HepG2 (cell line): ENCODE measurements around the gene ARHGEF26. TPM values are rescaled to one million over a fixed set of nuclear protein-coding genes. Genes with fewer than 3 reads are reported as not detected.

Experiments used
- CHD2 ChIP-seq: IDR thresholded peaks from 2 replicates; pipeline ENCODE4 v1.6.1; 2011; ENCODE audit warnings: low read depth, low read length, improper control_type of control experiment
- HIVEP1 ChIP-seq: sonication (generic); formaldehyde crosslinking; IDR thresholded peaks from 2 replicates; pipeline ENCODE4 v1.4.0; 2020; ENCODE audit warnings: mild to moderate bottlenecking, missing genetic modification reagents
- IKZF1 ChIP-seq: fragments of 450-650 bp; IDR thresholded peaks from 2 replicates; pipeline ENCODE4 v1.7.1; 2016
- IKZF4 ChIP-seq: sonication (generic); formaldehyde crosslinking; IDR thresholded peaks from 2 replicates; pipeline ENCODE4 v1.5.1; 2020; ENCODE audit warnings: borderline replicate concordance, mild to moderate bottlenecking, low read depth, missing genetic modification reagents; ENCODE audit errors: not compliant biosample characterization
- JUN ChIP-seq: sonication (generic); formaldehyde crosslinking; IDR thresholded peaks from 2 replicates; pipeline ENCODE4 v1.4.0; 2020; ENCODE audit warnings: mild to moderate bottlenecking, missing genetic modification reagents
- JUND ChIP-seq: sonication (generic); formaldehyde crosslinking; IDR thresholded peaks from 2 replicates; pipeline ENCODE4 v1.8.0; 2022; ENCODE audit warnings: mild to moderate bottlenecking, missing genetic modification reagents
- KAT8 ChIP-seq: IDR thresholded peaks from 2 replicates; pipeline ENCODE4 v1.6.1; 2016; ENCODE audit warnings: missing genetic modification reagents, missing compliant biosample characterization
- NPAS2 ChIP-seq: sonication (generic); formaldehyde crosslinking; IDR thresholded peaks from 2 replicates; pipeline ENCODE4 v1.8.0; 2022; ENCODE audit warnings: mild to moderate bottlenecking, missing genetic modification reagents, borderline replicate concordance
- NR2F6 ChIP-seq, 2 experiments: IDR thresholded peaks; 2 replicates each; pipeline ENCODE4 v1.6.1; 2016; ENCODE audit warnings: antibody characterized with exemption in 1 of 2, mild to moderate bottlenecking in 1 of 2
- PATZ1 ChIP-seq: sonication (generic); formaldehyde crosslinking; IDR thresholded peaks from 2 replicates; pipeline ENCODE4 v1.4.0; 2020; ENCODE audit warnings: missing genetic modification reagents
- RAD51 ChIP-seq: fragments of 450-650 bp; IDR thresholded peaks from 2 replicates; pipeline ENCODE4 v1.6.1; 2016; ENCODE audit warnings: borderline replicate concordance
- RCOR2 ChIP-seq: IDR thresholded peaks from 2 replicates; pipeline ENCODE4 v1.6.1; 2016; ENCODE audit warnings: missing biosample characterization, missing genetic modification reagents
- SNAPC2 ChIP-seq: sonication (generic); formaldehyde crosslinking; IDR thresholded peaks from 2 replicates; pipeline ENCODE4 v1.8.1; 2022; ENCODE audit warnings: mild to moderate bottlenecking, missing genetic modification reagents
- ZFP37 ChIP-seq: sonication (generic); formaldehyde crosslinking; IDR thresholded peaks from 2 replicates; pipeline ENCODE4 v1.4.0; 2020; ENCODE audit warnings: missing genetic modification reagents, borderline replicate concordance
- ZFP62 ChIP-seq: sonication (generic); formaldehyde crosslinking; IDR thresholded peaks from 2 replicates; pipeline ENCODE4 v1.4.0; 2020; ENCODE audit warnings: missing genetic modification reagents
- ZFP91 ChIP-seq: sonication (generic); formaldehyde crosslinking; IDR thresholded peaks from 2 replicates; pipeline ENCODE4 v1.9.0; 2022; ENCODE audit warnings: missing genetic modification reagents, mild to moderate bottlenecking, borderline replicate concordance
- ZFX ChIP-seq: sonication (generic); formaldehyde crosslinking; IDR thresholded peaks from 2 replicates; pipeline ENCODE4 v1.4.0; 2020; ENCODE audit warnings: mild to moderate bottlenecking, low read depth, missing genetic modification reagents, moderate library complexity
- ZNF33B ChIP-seq: sonication (generic); formaldehyde crosslinking; IDR thresholded peaks from 2 replicates; pipeline ENCODE4 v1.5.1; 2020; ENCODE audit warnings: mild to moderate bottlenecking, missing genetic modification reagents
- ZNF431 ChIP-seq: sonication (generic); formaldehyde crosslinking; IDR thresholded peaks from 2 replicates; pipeline ENCODE4 v1.9.0; 2022; ENCODE audit warnings: missing genetic modification reagents, low read depth, mild to moderate bottlenecking, borderline replicate concordance
- ZNF550 ChIP-seq: sonication (generic); formaldehyde crosslinking; IDR thresholded peaks from 2 replicates; pipeline ENCODE4 v1.4.0; 2020; ENCODE audit warnings: mild to moderate bottlenecking, missing genetic modification reagents, borderline replicate concordance
- ZNF639 ChIP-seq: conservative IDR thresholded peaks from 2 replicates; pipeline ENCODE4 v1.6.1; 2018; ENCODE audit warnings: missing genetic modification reagents
- ZNF7 ChIP-seq: IDR thresholded peaks from 2 replicates; pipeline ENCODE4 v1.6.1; 2016; ENCODE audit warnings: missing biosample characterization, missing genetic modification reagents
- ZNF747 ChIP-seq: sonication (generic); formaldehyde crosslinking; IDR thresholded peaks from 2 replicates; pipeline ENCODE4 v1.8.1; 2023; ENCODE audit warnings: missing genetic modification reagents, mild to moderate bottlenecking, borderline replicate concordance
- polyA plus RNA-seq, 8 experiments: library from polyadenylated mRNA; depleted of rRNA in 3 of 8; stranded (reverse) in 7 of 8; unstranded in 1 of 8; fragments of >200 nt; fragmentation: Illumina TruSeq in 4 of 8; extraction: Trizol in 4 of 8; gene quantifications; 2 replicates each; pipeline versions ENCODE4 v1.2.1 to v1.2.3, GENCODE V29; 2011 to 2016; ENCODE audit warnings: low read depth in 4 of 8, missing spikeins in 1 of 8, mixed read lengths in 1 of 8; ENCODE audit not compliant: insufficient read depth in 1 of 8
- total RNA-seq, 5 experiments: library from RNA; depleted of rRNA; stranded (reverse); fragments of >200 nt; fragmentation: Illumina TruSeq; extraction: Trizol; gene quantifications; 2 replicates each; pipeline ENCODE4 v1.2.3, GENCODE V29; 2016; ENCODE audit warnings: low read depth in 1 of 5
- TF ChIP-seq, protein P1 (sequence below): IDR thresholded peaks from 2 replicates; pipeline ENCODE4 v1.6.1; 2018; ENCODE audit warnings: missing genetic modification reagents, mild to moderate bottlenecking, missing compliant biosample characterization
- TF ChIP-seq, protein P2 (sequence below): sonication (generic); formaldehyde crosslinking; IDR thresholded peaks from 2 replicates; pipeline ENCODE4 v1.4.0; 2020; ENCODE audit warnings: mild to moderate bottlenecking, missing genetic modification reagents

Gene ARHGEF26
- total and polyA plus RNA-seq, 2 of the 13 experiments (the other 11 are each of a cell fraction or from before 2014, with no cell fraction given), result 0.74 to 6.1 TPM

GRCh38 chr3:154251610-154252009, 130.4 kb downstream of the ARHGEF26 start (continued):
- TF ChIP-seq, protein P1, sequence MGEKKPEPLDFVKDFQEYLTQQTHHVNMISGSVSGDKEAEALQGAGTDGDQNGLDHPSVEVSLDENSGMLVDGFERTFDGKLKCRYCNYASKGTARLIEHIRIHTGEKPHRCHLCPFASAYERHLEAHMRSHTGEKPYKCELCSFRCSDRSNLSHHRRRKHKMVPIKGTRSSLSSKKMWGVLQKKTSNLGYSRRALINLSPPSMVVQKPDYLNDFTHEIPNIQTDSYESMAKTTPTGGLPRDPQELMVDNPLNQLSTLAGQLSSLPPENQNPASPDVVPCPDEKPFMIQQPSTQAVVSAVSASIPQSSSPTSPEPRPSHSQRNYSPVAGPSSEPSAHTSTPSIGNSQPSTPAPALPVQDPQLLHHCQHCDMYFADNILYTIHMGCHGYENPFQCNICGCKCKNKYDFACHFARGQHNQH (CRISPR knock-in tag), result no peak
- no peak for TF ChIP-seq ZFP91
- no peak for TF ChIP-seq ZNF639 (CRISPR knock-in tag)
- no peak for TF ChIP-seq RAD51
- 0 out of 2 replicates have a peak, but pooled peaks have one; percentile 73 for TF ChIP-seq RCOR2 (CRISPR knock-in tag)
- no peak for TF ChIP-seq ZNF550
- no peak for TF ChIP-seq ZFP37
- no peak for TF ChIP-seq CHD2
- no peak for TF ChIP-seq ZFX (CRISPR knock-in tag)
- TF ChIP-seq PATZ1 (CRISPR knock-in tag), result no peak; the same call in 1 of the 2 replicates
- TF ChIP-seq ZNF431 (CRISPR knock-in tag), result no peak
- TF ChIP-seq SNAPC2 (CRISPR knock-in tag), result no peak
- no peak for TF ChIP-seq JUN (CRISPR knock-in tag)
- no peak for TF ChIP-seq JUND (CRISPR knock-in tag)
- TF ChIP-seq ZNF747 (CRISPR knock-in tag), result no peak
- TF ChIP-seq ZFP62 (CRISPR knock-in tag), result no peak
- no peak for TF ChIP-seq HIVEP1
- TF ChIP-seq NPAS2 (CRISPR knock-in tag), result no peak
- TF ChIP-seq, protein P2, sequence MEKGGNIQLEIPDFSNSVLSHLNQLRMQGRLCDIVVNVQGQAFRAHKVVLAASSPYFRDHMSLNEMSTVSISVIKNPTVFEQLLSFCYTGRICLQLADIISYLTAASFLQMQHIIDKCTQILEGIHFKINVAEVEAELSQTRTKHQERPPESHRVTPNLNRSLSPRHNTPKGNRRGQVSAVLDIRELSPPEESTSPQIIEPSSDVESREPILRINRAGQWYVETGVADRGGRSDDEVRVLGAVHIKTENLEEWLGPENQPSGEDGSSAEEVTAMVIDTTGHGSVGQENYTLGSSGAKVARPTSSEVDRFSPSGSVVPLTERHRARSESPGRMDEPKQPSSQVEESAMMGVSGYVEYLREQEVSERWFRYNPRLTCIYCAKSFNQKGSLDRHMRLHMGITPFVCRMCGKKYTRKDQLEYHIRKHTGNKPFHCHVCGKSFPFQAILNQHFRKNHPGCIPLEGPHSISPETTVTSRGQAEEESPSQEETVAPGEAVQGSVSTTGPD (CRISPR knock-in tag), result no peak
- peak; percentile 27; the same call in 1 of the 2 replicates for TF ChIP-seq KAT8 (CRISPR knock-in tag)
- peak; percentile 99 for TF ChIP-seq ZNF7 (CRISPR knock-in tag)
- TF ChIP-seq NR2F6 (IDR thresholded peaks at IDR 0.05), result peak; percentile 73
- TF ChIP-seq NR2F6 (CRISPR knock-in tag; IDR thresholded peaks at IDR 0.05), result peak; percentile 65
- TF ChIP-seq IKZF1, result no peak
- no peak for TF ChIP-seq IKZF4 (CRISPR knock-in tag)
- TF ChIP-seq ZNF33B (CRISPR knock-in tag), result no peak
